HG02870 (cell line): Measurements from ENCODE around the gene KCNK6.
"Not testable (repeated sequence)": the region's sequence is repeated elsewhere in the genome, so short reads cannot be mapped to it uniquely, and the experiment has no call there.

Source experiments
- ATAC-seq: cut with Tn5 transposase; IDR thresholded peaks from one replicate; pipeline ENCODE4 v1.9.1; 2021; ENCODE audit warnings: mild to moderate bottlenecking, moderate library complexity; ENCODE audit not compliant: unreplicated experiment

Gene KCNK6

GRCh38 chr19:38321646-38322196 lies 2.1 kb downstream of the KCNK6 start:
- ATAC-seq: no peak

GRCh38 chr19:38323291-38323690 lies 3.6 kb downstream of the KCNK6 start:
- no peak for ATAC-seq

GRCh38 chr19:38324431-38324830 lies 4.8 kb downstream of the KCNK6 start:
- no peak for ATAC-seq

GRCh38 chr19:38326591-38326990 lies 6.9 kb downstream of the KCNK6 start:
- no peak for ATAC-seq

GRCh38 chr19:38329651-38330050 lies 10.0 kb downstream of the KCNK6 start:
- no peak for ATAC-seq

- no peak for ATAC-seq
Observed at GRCh38 chr19:38331728-38332127, 12.1 kb downstream of the KCNK6 start.

GRCh38 chr19:38333245-38333644 lies 13.6 kb downstream of the KCNK6 start:
- no peak for ATAC-seq

- peak; percentile 66 for ATAC-seq
Observed at GRCh38 chr19:38335949-38336637, 16.4 kb downstream of the KCNK6 start.

GRCh38 chr19:38336638-38337359 lies 17.2 kb downstream of the KCNK6 start:
- peak; percentile 41 for ATAC-seq

- no peak for ATAC-seq
Observed at GRCh38 chr19:38337360-38337653, 17.7 kb downstream of the KCNK6 start.

GRCh38 chr19:38339011-38339410 lies 19.4 kb downstream of the KCNK6 start:
- ATAC-seq: not testable (repeated sequence)

- ATAC-seq: no peak
Observed at GRCh38 chr19:38340927-38341326, 21.3 kb downstream of the KCNK6 start.

GRCh38 chr19:38346837-38347236 lies 27.2 kb downstream of the KCNK6 start:
- ATAC-seq: no peak

GRCh38 chr19:38350883-38351282 lies 31.2 kb downstream of the KCNK6 start:
- no peak for ATAC-seq

- ATAC-seq: no peak
Observed at GRCh38 chr19:38351865-38352395, 32.3 kb downstream of the KCNK6 start.

- no peak for ATAC-seq
Observed at GRCh38 chr19:38352611-38353010, 33.0 kb downstream of the KCNK6 start.

GRCh38 chr19:38355728-38356725 lies 36.4 kb downstream of the KCNK6 start:
- no peak for ATAC-seq

- no peak for ATAC-seq
Observed at GRCh38 chr19:38358071-38358470, 38.4 kb downstream of the KCNK6 start.

GRCh38 chr19:38359242-38360021 lies 39.8 kb downstream of the KCNK6 start:
- no peak for ATAC-seq

- no peak for ATAC-seq
Observed at GRCh38 chr19:38360351-38360750, 40.7 kb downstream of the KCNK6 start.
